ENCODE data around the gene PTGR2. TPM values are rescaled to one million over a fixed set of nuclear protein-coding genes. Genes with fewer than 3 reads are reported as not detected.
"Not testable (repeated sequence)": the region's sequence is repeated elsewhere in the genome, so short reads cannot be mapped to it uniquely, and the experiment has no call there.

PTGR2 gene
- total RNA-seq, 1 experiment from 2014 or later: 14.2 TPM

GRCh38 chr14:73888971-73889370, 37.3 kb downstream of the PTGR2 start:
- TF ChIP-seq CTCF (IDR thresholded peaks at IDR 0.05; ENCODE audit: insufficient read depth in 1 of 2, low read depth in 1 of 2, low read length in 1 of 2, severe bottlenecking in 1 of 2, unreplicated experiment in 1 of 2): no peak
- ChIA-PET CTCF (interaction anchor here (0.7 kb wide), 1 partner anchor 10 kb away, joined by 4 read pairs; no protein-coding TSS in a partner anchor), POLR2A (interaction anchor here (0.7 kb wide), 1 partner anchor 599 kb away, joined by 9 read pairs; no protein-coding TSS in a partner anchor)
- no peaks in the 10 kb centered on the region for H3K27me3 Mint-ChIP-seq (ENCODE audit: insufficient read depth, unreplicated experiment)
- no peaks in the 10 kb centered on the region for H3K9me3 ChIP-seq
- intact Hi-C loops (cut with micrococcal nuclease; ENCODE audit: unreplicated experiment): loop anchor here (5.0 kb wide), 2 partner anchors 52 to 63 kb away; partner anchors contain the start of genes COQ6 and FAM161B
- no peaks in the 10 kb centered on the region for H3K27me3 ChIP-seq (replicated peaks; ENCODE audit: control insufficient read depth, insufficient read depth, low read length)
- H3K9me3 Mint-ChIP-seq (ENCODE audit: unreplicated experiment): no peaks in the 10 kb centered on the region
- peaks cover 26% of the 10 kb centered on the region for H3K4me1 Mint-ChIP-seq (ENCODE audit: low read depth, unreplicated experiment)
- H3K36me3 Mint-ChIP-seq (ENCODE audit: insufficient read depth, unreplicated experiment): peaks cover 21% of the 10 kb centered on the region
- H3K4me3 Mint-ChIP-seq (ENCODE audit: unreplicated experiment): peak overlapping the region; percentile 96
- no TSS peak for BruUV-seq (replicated peaks)
- H3K27ac Mint-ChIP-seq (ENCODE audit: unreplicated experiment): no peak overlapping the region
- DNase-seq: no peak
- peaks cover 17% of the 10 kb centered on the region for H3K4me1 ChIP-seq
- H3K36me3 ChIP-seq (ENCODE audit: control insufficient read depth, insufficient read depth, low read length): no peaks in the 10 kb centered on the region
- H3K4me3 ChIP-seq (ENCODE audit: low read depth, low read length): no peak overlapping the region

DNA sequence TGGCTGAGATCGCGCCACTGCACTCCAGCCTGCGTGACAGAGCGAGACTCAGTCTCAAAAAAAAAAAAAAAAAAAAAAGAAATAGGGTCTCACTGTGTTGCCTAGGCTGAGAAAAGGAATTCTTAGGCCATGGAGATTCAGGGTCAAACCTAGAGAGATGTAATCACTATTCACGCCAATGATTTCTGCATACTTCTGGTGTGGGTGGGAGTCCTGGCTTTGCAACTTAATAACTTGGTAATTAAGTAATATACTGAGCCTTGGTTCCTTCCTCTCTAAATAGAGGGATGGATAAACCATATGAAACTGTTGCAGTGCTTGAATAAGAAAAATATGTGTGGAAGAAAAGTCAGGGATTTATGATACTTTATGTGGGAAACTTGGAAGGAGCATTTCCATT, 37.7 kb downstream of the PTGR2 start:
- H3K4me1 ChIP-seq: peaks cover 17% of the 10 kb centered on the region
- H3K4me3 ChIP-seq (ENCODE audit: low read depth, low read length): no peak overlapping the region
- Mint-ChIP-seq H3K4me3 (ENCODE audit: unreplicated experiment) (no peak overlapping the region), H3K4me1 (ENCODE audit: low read depth, unreplicated experiment) (peaks cover 26% of the 10 kb centered on the region), H3K27ac (ENCODE audit: unreplicated experiment) (no peak overlapping the region), H3K36me3 (ENCODE audit: insufficient read depth, unreplicated experiment) (peaks cover 25% of the 10 kb centered on the region), H3K9me3 (ENCODE audit: unreplicated experiment) (no peaks in the 10 kb centered on the region), H3K27me3 (ENCODE audit: insufficient read depth, unreplicated experiment) (no peaks in the 10 kb centered on the region)
- POLR2A ChIA-PET: interaction anchor here (0.7 kb wide), 1 partner anchor 599 kb away, joined by 9 read pairs; no protein-coding TSS in a partner anchor
- no peak for TF ChIP-seq CTCF (IDR thresholded peaks at IDR 0.05; ENCODE audit: insufficient read depth in 1 of 2, low read depth in 1 of 2, low read length in 1 of 2, severe bottlenecking in 1 of 2, unreplicated experiment in 1 of 2)
- intact Hi-C loops (cut with micrococcal nuclease; ENCODE audit: unreplicated experiment): loop anchor here (5.0 kb wide), 2 partner anchors 52 to 63 kb away; partner anchors contain the start of genes COQ6 and FAM161B
- H3K9me3 ChIP-seq: no peaks in the 10 kb centered on the region
- CTCF ChIA-PET: interaction anchor here (0.7 kb wide), 1 partner anchor 9 kb away, joined by 4 read pairs; no protein-coding TSS in a partner anchor
- DNase-seq: no peak
- H3K36me3 ChIP-seq (ENCODE audit: control insufficient read depth, insufficient read depth, low read length): no peaks in the 10 kb centered on the region
- BruUV-seq (replicated peaks): no TSS peak
- no peaks in the 10 kb centered on the region for H3K27me3 ChIP-seq (replicated peaks; ENCODE audit: control insufficient read depth, insufficient read depth, low read length)

DNA sequence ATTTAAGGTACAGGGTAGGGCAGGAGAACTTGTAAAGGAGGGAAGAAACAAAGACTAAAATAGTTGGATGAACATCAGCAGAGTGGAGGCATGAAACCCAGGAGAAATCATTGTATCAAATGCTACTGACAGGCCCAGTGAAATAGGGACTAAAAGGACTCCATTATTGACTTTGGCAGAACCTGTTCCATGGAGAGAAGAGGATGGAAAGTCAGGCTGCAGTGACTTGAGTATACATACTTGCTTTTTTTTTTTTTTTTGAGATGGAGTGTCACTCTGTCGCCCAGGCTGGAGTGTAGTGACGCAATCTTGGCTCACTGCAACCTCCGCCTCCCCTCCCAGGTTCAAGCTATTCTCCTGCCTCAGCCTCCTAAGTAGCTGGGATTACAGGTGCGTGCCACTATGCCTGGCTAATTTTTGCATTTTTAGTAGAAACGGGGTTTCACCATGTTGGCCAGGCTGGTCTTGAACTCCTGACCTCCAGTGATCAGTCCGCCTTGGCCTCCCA, 42.6 kb downstream of the PTGR2 start:
- H3K4me3 ChIP-seq (ENCODE audit: low read depth, low read length); H3K36me3 ChIP-seq (ENCODE audit: control insufficient read depth, insufficient read depth, low read length); H3K27me3 ChIP-seq (replicated peaks; ENCODE audit: control insufficient read depth, insufficient read depth, low read length); H3K27me3 Mint-ChIP-seq (ENCODE audit: insufficient read depth, unreplicated experiment); H3K4me3 Mint-ChIP-seq (ENCODE audit: unreplicated experiment); CTCF ChIA-PET; DNase-seq; H3K4me1 ChIP-seq; H3K9me3 ChIP-seq; H3K27ac Mint-ChIP-seq (ENCODE audit: unreplicated experiment); H3K9me3 Mint-ChIP-seq (ENCODE audit: unreplicated experiment); intact Hi-C loops (cut with micrococcal nuclease; ENCODE audit: unreplicated experiment); BruUV-seq (replicated peaks); H3K4me1 Mint-ChIP-seq (ENCODE audit: low read depth, unreplicated experiment): not testable (repeated sequence)
- peaks cover 55% of the 10 kb centered on the region for H3K36me3 Mint-ChIP-seq (ENCODE audit: insufficient read depth, unreplicated experiment)
- POLR2A ChIA-PET: interaction anchor here (0.7 kb wide), 1 partner anchor 8 kb away, joined by 4 read pairs; no protein-coding TSS in a partner anchor

Measured in Caco-2 (cell line).